ENCODE measurements around the gene OR4D2. TPM values are rescaled to one million over a fixed set of nuclear protein-coding genes. Genes with fewer than 3 reads are reported as not detected.

The OR4D2 gene
- total and polyA plus RNA-seq, 2 of the 8 experiments (the other 6 are each of a cell fraction or from before 2014, with no cell fraction given), result not detected

DNA sequence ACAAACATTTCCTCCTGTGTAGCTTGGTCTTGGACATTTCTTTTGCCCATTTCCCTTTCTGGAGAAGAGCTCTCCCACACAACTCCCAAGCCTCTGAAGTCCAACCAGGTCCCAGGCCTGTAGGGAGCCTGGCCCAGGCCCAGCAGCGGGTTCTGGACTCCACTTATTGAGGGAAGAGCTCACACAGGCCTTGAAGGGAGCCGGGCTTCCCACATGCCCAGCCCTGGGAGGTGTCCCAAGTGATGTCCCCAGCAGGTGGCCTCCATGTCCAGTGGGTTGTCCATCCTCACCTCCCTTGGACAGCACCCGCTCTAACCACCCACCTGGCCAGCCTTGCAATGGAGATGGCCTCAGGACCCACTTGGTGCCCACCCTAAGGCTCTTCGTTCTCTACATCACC, 19.8 kb downstream of the OR4D2 start (continued):
- TF ChIP-seq, protein P1, sequence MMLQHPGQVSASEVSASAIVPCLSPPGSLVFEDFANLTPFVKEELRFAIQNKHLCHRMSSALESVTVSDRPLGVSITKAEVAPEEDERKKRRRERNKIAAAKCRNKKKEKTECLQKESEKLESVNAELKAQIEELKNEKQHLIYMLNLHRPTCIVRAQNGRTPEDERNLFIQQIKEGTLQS (IDR thresholded peaks at IDR 0.05; ENCODE audit: insufficient read depth, low read depth, low read length), result no peak
- no peak for TF ChIP-seq RXRA (IDR thresholded peaks at IDR 0.05; ENCODE audit: insufficient read depth, low read depth, low read length)
- TF ChIP-seq, protein P2, sequence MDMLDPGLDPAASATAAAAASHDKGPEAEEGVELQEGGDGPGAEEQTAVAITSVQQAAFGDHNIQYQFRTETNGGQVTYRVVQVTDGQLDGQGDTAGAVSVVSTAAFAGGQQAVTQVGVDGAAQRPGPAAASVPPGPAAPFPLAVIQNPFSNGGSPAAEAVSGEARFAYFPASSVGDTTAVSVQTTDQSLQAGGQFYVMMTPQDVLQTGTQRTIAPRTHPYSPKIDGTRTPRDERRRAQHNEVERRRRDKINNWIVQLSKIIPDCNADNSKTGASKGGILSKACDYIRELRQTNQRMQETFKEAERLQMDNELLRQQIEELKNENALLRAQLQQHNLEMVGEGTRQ (IDR thresholded peaks at IDR 0.05; ENCODE audit: low read length), result no peak
